HL-60 (cell line): Measurements from ENCODE around the gene DAB2IP.

Experiments
- CTCF ChIP-seq: IDR thresholded peaks from one replicate; pipeline ENCODE4 v1.5.1; 2011; ENCODE audit warnings: low read length, control low read depth, inconsistent platforms; ENCODE audit not compliant: insufficient read depth
- GABPA ChIP-seq: IDR thresholded peaks from 2 replicates; pipeline ENCODE4 v1.6.1; 2012; ENCODE audit warnings: low read depth
- POLR2AphosphoS5 ChIP-seq: IDR thresholded peaks from 2 replicates; pipeline ENCODE4 v1.6.1; 2012; ENCODE audit warnings: low read depth
- REST ChIP-seq: IDR thresholded peaks from 2 replicates; pipeline ENCODE4 v1.6.1; 2012; ENCODE audit warnings: low read depth; ENCODE audit not compliant: insufficient replicate concordance

GRCh38 chr9:121801579-121801978 lies 150.1 kb downstream of the DAB2IP start:
- TF ChIP-seq CTCF (no peak), POLR2AphosphoS5 (no peak), GABPA (no peak), REST (no peak)
